HG02678 (cell line): ENCODE measurements around the gene ELOVL7.
"Not testable (repeated sequence)": the region's sequence is repeated elsewhere in the genome, so short reads cannot be mapped to it uniquely, and the experiment has no call there.

Source experiments
- ATAC-seq: cut with Tn5 transposase; IDR thresholded peaks from one replicate; pipeline ENCODE4 v1.9.1; 2021; ENCODE audit warnings: mild to moderate bottlenecking, moderate library complexity; ENCODE audit not compliant: unreplicated experiment

Gene ELOVL7

GRCh38 chr5:60830581-60831127 is 13.4 kb downstream of the ELOVL7 start:
- peak; percentile 54 for ATAC-seq

GRCh38 chr5:60829490-60830266 is 14.4 kb downstream of the ELOVL7 start:
- ATAC-seq = no peak

- ATAC-seq = no peak
These were observed 16.9 kb downstream of the ELOVL7 start for GRCh38 chr5:60827201-60827600.

GRCh38 chr5:60826653-60827052 is 17.4 kb downstream of the ELOVL7 start:
- peak; percentile 79 for ATAC-seq

- ATAC-seq = no peak
These were observed 20.5 kb downstream of the ELOVL7 start for GRCh38 chr5:60823574-60823973.

GRCh38 chr5:60822285-60822556 is 21.8 kb downstream of the ELOVL7 start:
- no peak for ATAC-seq

- no peak for ATAC-seq
These were observed 22.4 kb downstream of the ELOVL7 start for GRCh38 chr5:60821488-60822284.

GRCh38 chr5:60820593-60821487 is 23.2 kb downstream of the ELOVL7 start:
- no peak for ATAC-seq

GRCh38 chr5:60816138-60816537 is 27.9 kb downstream of the ELOVL7 start:
- ATAC-seq = not testable (repeated sequence)

GRCh38 chr5:60814498-60814897 is 29.6 kb downstream of the ELOVL7 start:
- ATAC-seq = no peak

- no peak for ATAC-seq
These were observed 31.6 kb downstream of the ELOVL7 start for GRCh38 chr5:60812426-60812825.

GRCh38 chr5:60811105-60811504 is 33.0 kb downstream of the ELOVL7 start:
- peak; percentile 60 for ATAC-seq

- ATAC-seq = peak; percentile 90
These were observed 33.5 kb downstream of the ELOVL7 start for GRCh38 chr5:60810438-60811085.

- ATAC-seq = no peak
These were observed 34.1 kb downstream of the ELOVL7 start for GRCh38 chr5:60809891-60810425.

- no peak for ATAC-seq
These were observed 37.4 kb downstream of the ELOVL7 start for GRCh38 chr5:60806591-60807243.

GRCh38 chr5:60805463-60805862 is 38.6 kb downstream of the ELOVL7 start:
- no peak for ATAC-seq

GRCh38 chr5:60803712-60804111 is 40.4 kb downstream of the ELOVL7 start:
- no peak for ATAC-seq

GRCh38 chr5:60802986-60803385 is 41.1 kb downstream of the ELOVL7 start:
- no peak for ATAC-seq

GRCh38 chr5:60802226-60802625 is 41.8 kb downstream of the ELOVL7 start:
- no peak for ATAC-seq
